Mucosa of stomach (tissue), 1 donor: ENCODE results near the gene TSPAN18.

Experiments
- H3K27me3 ChIP-seq: one replicate; pipeline ENCODE4 v1.7.0; 2013; ENCODE audit warnings: mild to moderate bottlenecking, low read length; ENCODE audit not compliant: control insufficient read depth, insufficient read depth
- H3K36me3 ChIP-seq: one replicate; pipeline ENCODE4 v1.7.0; 2013; ENCODE audit warnings: low read length; ENCODE audit not compliant: control insufficient read depth, insufficient read depth
- H3K4me1 ChIP-seq: one replicate; pipeline ENCODE4 v1.7.0; 2013; ENCODE audit warnings: mild to moderate bottlenecking, low read length; ENCODE audit not compliant: control insufficient read depth, insufficient read depth
- H3K4me3 ChIP-seq: one replicate; pipeline ENCODE4 v1.7.0; 2013; ENCODE audit warnings: low read length
- H3K9ac ChIP-seq: one replicate; pipeline ENCODE4 v1.7.0; 2013; ENCODE audit warnings: mild to moderate bottlenecking, low read length, moderate library complexity
- H3K9me3 ChIP-seq: one replicate; pipeline ENCODE4 v1.7.0; 2013; ENCODE audit warnings: mild to moderate bottlenecking, low read length, moderate library complexity; ENCODE audit not compliant: control insufficient read depth
- donor health status: Pancreatic carcinoma.

Gene TSPAN18

GRCh38 chr11:44905131-44905866 is 178.5 kb downstream of the TSPAN18 start:
- peaks cover 14% of the 10 kb centered on the region for H3K4me1 ChIP-seq

GRCh38 chr11:44906649-44907048 is 179.9 kb downstream of the TSPAN18 start:
- Histone ChIP-seq H3K36me3 (no peaks in the 10 kb centered on the region), H3K9ac (no peak overlapping the region), H3K27me3 (no peaks in the 10 kb centered on the region), H3K4me3 (no peak overlapping the region), H3K4me1 (peaks cover 16% of the 10 kb centered on the region), H3K9me3 (no peaks in the 10 kb centered on the region)

More at GRCh38 chr11:44905131-44905866, 178.5 kb downstream of the TSPAN18 start:
- H3K36me3 ChIP-seq: no peaks in the 10 kb centered on the region
- no peak overlapping the region for H3K9ac ChIP-seq
- H3K9me3 ChIP-seq: no peaks in the 10 kb centered on the region
- H3K4me3 ChIP-seq: no peak overlapping the region
- no peaks in the 10 kb centered on the region for H3K27me3 ChIP-seq

- no peaks in the 10 kb centered on the region for H3K27me3 ChIP-seq
- H3K4me3 ChIP-seq: no peak overlapping the region
- no peaks in the 10 kb centered on the region for H3K9me3 ChIP-seq
- peaks cover 17% of the 10 kb centered on the region for H3K4me1 ChIP-seq
- H3K9ac ChIP-seq: no peak overlapping the region
- no peaks in the 10 kb centered on the region for H3K36me3 ChIP-seq
Observed at GRCh38 chr11:44909557-44909956, 182.8 kb downstream of the TSPAN18 start.

- no peaks in the 10 kb centered on the region for H3K27me3 ChIP-seq
- H3K9ac ChIP-seq: no peak overlapping the region
- no peak overlapping the region for H3K4me3 ChIP-seq
- H3K9me3 ChIP-seq: no peaks in the 10 kb centered on the region
- H3K36me3 ChIP-seq: no peaks in the 10 kb centered on the region
- H3K4me1 ChIP-seq: peaks cover 17% of the 10 kb centered on the region
Observed at GRCh38 chr11:44910591-44910990, 183.8 kb downstream of the TSPAN18 start.

- Histone ChIP-seq H3K27me3 (no peaks in the 10 kb centered on the region), H3K4me3 (no peak overlapping the region), H3K4me1 (peaks cover 16% of the 10 kb centered on the region), H3K36me3 (no peaks in the 10 kb centered on the region), H3K9me3 (no peaks in the 10 kb centered on the region), H3K9ac (no peak overlapping the region)
Observed at GRCh38 chr11:44911029-44911814, 184.5 kb downstream of the TSPAN18 start.

- Histone ChIP-seq H3K4me1 (peaks cover 4% of the 10 kb centered on the region), H3K27me3 (no peaks in the 10 kb centered on the region), H3K9ac (no peak overlapping the region), H3K36me3 (no peaks in the 10 kb centered on the region), H3K9me3 (no peaks in the 10 kb centered on the region), H3K4me3 (no peak overlapping the region)
Observed at GRCh38 chr11:44912270-44912987, 185.7 kb downstream of the TSPAN18 start.

- no peaks in the 10 kb centered on the region for H3K36me3 ChIP-seq
- H3K4me1 ChIP-seq: peaks cover 3% of the 10 kb centered on the region
Observed at GRCh38 chr11:44913502-44913901, 186.7 kb downstream of the TSPAN18 start.

GRCh38 chr11:44914105-44914504 is 187.3 kb downstream of the TSPAN18 start:
- H3K27me3 ChIP-seq: no peaks in the 10 kb centered on the region
- no peaks in the 10 kb centered on the region for H3K9me3 ChIP-seq
- H3K4me3 ChIP-seq: no peak overlapping the region
- H3K4me1 ChIP-seq: peaks cover 3% of the 10 kb centered on the region
- H3K9ac ChIP-seq: no peak overlapping the region
- no peaks in the 10 kb centered on the region for H3K36me3 ChIP-seq

More at GRCh38 chr11:44913502-44913901, 186.7 kb downstream of the TSPAN18 start:
- no peak overlapping the region for H3K4me3 ChIP-seq
- H3K9ac ChIP-seq: no peak overlapping the region
- no peaks in the 10 kb centered on the region for H3K27me3 ChIP-seq
- H3K9me3 ChIP-seq: no peaks in the 10 kb centered on the region

GRCh38 chr11:44915004-44915403 is 188.2 kb downstream of the TSPAN18 start:
- H3K4me1 ChIP-seq: peaks cover 3% of the 10 kb centered on the region
- H3K9ac ChIP-seq: no peak overlapping the region
- H3K27me3 ChIP-seq: no peaks in the 10 kb centered on the region
- H3K9me3 ChIP-seq: no peaks in the 10 kb centered on the region
- no peak overlapping the region for H3K4me3 ChIP-seq
- H3K36me3 ChIP-seq: no peaks in the 10 kb centered on the region

- H3K36me3 ChIP-seq: no peaks in the 10 kb centered on the region
- peaks cover 3% of the 10 kb centered on the region for H3K4me1 ChIP-seq
- H3K9me3 ChIP-seq: no peaks in the 10 kb centered on the region
- H3K27me3 ChIP-seq: no peaks in the 10 kb centered on the region
- H3K4me3 ChIP-seq: no peak overlapping the region
- no peak overlapping the region for H3K9ac ChIP-seq
Observed at GRCh38 chr11:44915621-44916020, 188.9 kb downstream of the TSPAN18 start.

GRCh38 chr11:44916331-44916730 is 189.6 kb downstream of the TSPAN18 start:
- H3K9ac ChIP-seq: no peak overlapping the region
- no peaks in the 10 kb centered on the region for H3K36me3 ChIP-seq
- no peaks in the 10 kb centered on the region for H3K9me3 ChIP-seq
- H3K27me3 ChIP-seq: peaks cover under 1% of the 10 kb centered on the region
- H3K4me1 ChIP-seq: peaks cover 3% of the 10 kb centered on the region
- H3K4me3 ChIP-seq: no peak overlapping the region
